Psoas muscle (tissue), 8 donors: ENCODE results near the gene RTP4. TPM values are rescaled to one million over a fixed set of nuclear protein-coding genes. Genes with fewer than 3 reads are reported as not detected.

Experiments
- ATAC-seq, 4 donors: fragments of 200-7000 bp; cut with Tn5 transposase; one replicate each; pipeline ENCODE4 v1.9.1; 2020; ENCODE audit warnings: moderate library complexity in 3 of 4, mild to moderate bottlenecking in 2 of 4
- DNase-seq, 2 donors: peaks; one replicate each; pipeline ENCODE4 v3.0.0-alpha.2; 2020
- H3K27ac ChIP-seq: fragments of 200-600 bp; one replicate; pipeline ENCODE4 v1.8.0; 2022
- H3K27me3 ChIP-seq, 3 donors: fragments of 200-600 bp in 1 of 3; one replicate each; pipeline versions ENCODE4 v1.6.1 to v1.8.0; 2013 to 2022; ENCODE audit warnings: low read length in 2 of 3, mild to moderate bottlenecking in 2 of 3, moderate library complexity in 1 of 3; ENCODE audit not compliant: insufficient read depth in 3 of 3
- H3K36me3 ChIP-seq, 2 donors: fragments of 200-600 bp in 1 of 2; one replicate each; pipeline versions ENCODE4 v1.6.1 to v1.8.0; 2013 to 2022; ENCODE audit warnings: low read depth in 1 of 2, mild to moderate bottlenecking in 1 of 2, moderate library complexity in 1 of 2; ENCODE audit not compliant: insufficient read depth in 1 of 2
- H3K4me1 ChIP-seq: fragments of 200-600 bp; one replicate; pipeline ENCODE4 v1.8.0; 2022
- H3K4me3 ChIP-seq: fragments of 200-600 bp; one replicate; pipeline ENCODE4 v1.8.0; 2022; ENCODE audit warnings: mild to moderate bottlenecking
- H3K9me3 ChIP-seq: fragments of 200-600 bp; one replicate; pipeline ENCODE4 v1.8.0; 2022
- CTCF ChIP-seq: fragments of 200-600 bp; IDR thresholded peaks from one replicate; pipeline ENCODE4 v1.8.0; 2022; ENCODE audit warnings: antibody characterized with exemption
- WGBS, 3 donors: extraction: QIAGEN DNeasy Blood & Tissue Kit; methylation state at CpG; one replicate each; pipeline versions ENCODE4 v1.1.6 to v1.1.7; 2013; 5-methylcytosine and 5-hydroxymethylcytosine counted together
- intact Hi-C, 2 donors: fragments of 100-400 bp; cut with DNase I; formaldehyde crosslinking; loops; one replicate each; pipeline versions ENCODE4 v1.11.0 to v1.14.2; 2022
- polyA plus RNA-seq, 3 donors: library from polyadenylated mRNA; stranded (reverse); fragments of 200-250 nt; gene quantifications; one replicate each; pipeline ENCODE4 v1.2.3, GENCODE V29; 2013
- total RNA-seq, 4 donors: library from RNA; stranded (reverse); fragmentation: NEBNext Ultra II Directional in 2 of 4; extraction: Animal tissue kit (Norgen Biotek cat#: 25700) in 2 of 4; gene quantifications; one replicate each; pipeline versions ENCODE4 v1.2.1 to v1.2.4, GENCODE V29; 2021 to 2023
- donor health status: healthy with polysubstance abuse.
- donor health status: DM: no; HTN: no; CAD: no; lungs with moderate emphysema.
- donor health status: Bipolar disorder and iron deficiency.
- donor health status: healthy.
- donor health status: DM: yes; HTN: yes; CAD: no.
- donor health status: DM: no; HTN: no; CAD: no.
- donor health status: DM: no; HTN: no; CAD: no.
- donor health status: DM: yes; HTN: yes; CAD: no.

Gene RTP4
- total and polyA plus RNA-seq, 7 donors = 0.23 to 0.88 (median 0.51) TPM

GRCh38 chr3:187322291-187322690 is 45.9 kb upstream of the RTP4 start:
- WGBS, 3 donors = 80 to 87% (median 84%) methylated on average over 7 of the region's 7 CpGs
- Histone ChIP-seq H3K27ac (no peak overlapping the region), H3K27me3 (peaks cover 0 to 9% (median 0%) of the 10 kb centered on the region in 3 donors), H3K9me3 (no peaks in the 10 kb centered on the region), H3K4me3 (no peak overlapping the region), H3K36me3 (no peaks in the 10 kb centered on the region), H3K4me1 (peaks cover 9% of the 10 kb centered on the region)
- intact Hi-C loops = loop anchor here (5.0 to 10.0 kb wide), 2 partner anchors 290 to 293 kb away; no protein-coding TSS in a partner anchor
- TF ChIP-seq CTCF = no peak
- DNase-seq (no peak), ATAC-seq (no peak)

GRCh38 chr3:187323091-187323490 is 45.1 kb upstream of the RTP4 start:
- ATAC-seq (no peak), DNase-seq (no peak)
- Histone ChIP-seq H3K4me3 (no peak overlapping the region), H3K9me3 (no peaks in the 10 kb centered on the region), H3K36me3 (no peaks in the 10 kb centered on the region), H3K27ac (no peak overlapping the region), H3K27me3 (peaks cover 0 to 9% (median 0%) of the 10 kb centered on the region in 3 donors), H3K4me1 (peaks cover 9% of the 10 kb centered on the region)
- TF ChIP-seq CTCF = no peak
- intact Hi-C loops = loop anchor here (5.0 to 10.0 kb wide), 2 partner anchors 289 to 292 kb away; no protein-coding TSS in a partner anchor
- WGBS, 3 donors = 69 to 79% (median 71%) methylated on average over 3 of the region's 3 CpGs

GRCh38 chr3:187325632-187326031 is 42.6 kb upstream of the RTP4 start:
- no peaks in the 10 kb centered on the region for H3K36me3 ChIP-seq
- TF ChIP-seq CTCF = no peak
- H3K4me3 ChIP-seq = no peak overlapping the region
- no peak for DNase-seq
- H3K27ac ChIP-seq = no peak overlapping the region
- intact Hi-C loops = loop anchor here in 1 of 2 donors (10.0 kb wide), 1 partner anchor 289 kb away; no protein-coding TSS in a partner anchor
- H3K27me3 ChIP-seq = peaks cover 0 to 9% (median 0%) of the 10 kb centered on the region in 3 donors
- no peaks in the 10 kb centered on the region for H3K4me1 ChIP-seq
- 44 to 48% (median 48%) methylated on average over 5 of the region's 5 CpGs for WGBS, 3 donors
- no peaks in the 10 kb centered on the region for H3K9me3 ChIP-seq
- ATAC-seq = no peak

GRCh38 chr3:187327845-187328244 is 40.3 kb upstream of the RTP4 start:
- DNase-seq = no peak
- WGBS, 3 donors = 82 to 86% (median 83%) methylated on average over 2 of the region's 2 CpGs
- H3K4me1 ChIP-seq = no peaks in the 10 kb centered on the region
- H3K36me3 ChIP-seq = no peaks in the 10 kb centered on the region
- H3K9me3 ChIP-seq = no peaks in the 10 kb centered on the region
- no peak for ATAC-seq
- intact Hi-C loops = loop anchor here in 1 of 2 donors (10.0 kb wide), 1 partner anchor 287 kb away; no protein-coding TSS in a partner anchor
- no peak overlapping the region for H3K4me3 ChIP-seq
- H3K27me3 ChIP-seq = peaks cover 0 to 9% (median 0%) of the 10 kb centered on the region in 3 donors
- no peak overlapping the region for H3K27ac ChIP-seq
- no peak for TF ChIP-seq CTCF

GRCh38 chr3:187328691-187329090 is 39.5 kb upstream of the RTP4 start:
- DNase-seq (no peak), ATAC-seq (no peak)
- no peaks in the 10 kb centered on the region for H3K4me1 ChIP-seq
- intact Hi-C loops = loop anchor here in 1 of 2 donors (10.0 kb wide), 1 partner anchor 286 kb away; no protein-coding TSS in a partner anchor
- no peak overlapping the region for H3K4me3 ChIP-seq
- H3K36me3 ChIP-seq = no peaks in the 10 kb centered on the region
- peaks cover 0 to 9% (median 0%) of the 10 kb centered on the region in 3 donors for H3K27me3 ChIP-seq
- H3K27ac ChIP-seq = no peak overlapping the region
- no peaks in the 10 kb centered on the region for H3K9me3 ChIP-seq
- TF ChIP-seq CTCF = no peak
- 90 to 94% (median 90%) methylated on average over 3 of the region's 3 CpGs for WGBS, 3 donors
